GM23338 (cell line): Measurements from ENCODE around the gene SERPINA7. TPM values are rescaled to one million over a fixed set of nuclear protein-coding genes. Genes with fewer than 3 reads are reported as not detected.

ENCODE experiments used
- ATAC-seq: fragments of 200-7000 bp; cut with Tn5 transposase; 3 replicates; pipeline ENCODE4 v1.9.1; 2020
- DNase-seq: peaks from one replicate; pipeline ENCODE4 v3.0.0-alpha.2; 2015; ENCODE audit warnings: low spot score
- H2AFZ ChIP-seq: fragments of 200-600 bp; sonication (generic); 2 replicates; pipeline ENCODE4 v1.8.0; 2016; ENCODE audit warnings: antibody characterized with exemption, mild to moderate bottlenecking, moderate library complexity
- H3F3A ChIP-seq: fragments of 200-600 bp; sonication (generic); replicated peaks from 2 replicates; pipeline ENCODE4 v1.8.0; 2017; ENCODE audit warnings: antibody characterized with exemption, mixed run types, low read depth
- H3K27ac ChIP-seq: fragments of 200-600 bp; sonication (generic); 2 replicates; pipeline ENCODE4 v1.6.1; 2016; ENCODE audit warnings: low read depth
- H3K27me3 ChIP-seq: fragments of 200-600 bp; sonication (generic); 2 replicates; pipeline ENCODE4 v1.8.0; 2016; ENCODE audit warnings: mild to moderate bottlenecking, mixed run types, moderate library complexity; ENCODE audit not compliant: insufficient read depth
- H3K36me3 ChIP-seq: fragments of 200-600 bp; sonication (generic); 2 replicates; pipeline ENCODE4 v1.8.0; 2016; ENCODE audit warnings: mild to moderate bottlenecking; ENCODE audit not compliant: insufficient read depth
- H3K4me1 ChIP-seq: fragments of 200-600 bp; sonication (generic); 2 replicates; pipeline ENCODE4 v1.8.0; 2016; ENCODE audit warnings: mild to moderate bottlenecking, moderate library complexity; ENCODE audit not compliant: insufficient read depth
- H3K4me2 ChIP-seq: fragments of 200-600 bp; sonication (generic); 2 replicates; pipeline ENCODE4 v1.7.1; 2017; ENCODE audit warnings: mixed run types
- H3K4me3 ChIP-seq: fragments of 200-600 bp; sonication (generic); 2 replicates; pipeline ENCODE4 v1.6.1; 2016; ENCODE audit warnings: mixed run types
- H3K79me2 ChIP-seq: fragments of 200-600 bp; sonication (generic); replicated peaks from 2 replicates; pipeline ENCODE4 v1.8.0; 2017; ENCODE audit warnings: mild to moderate bottlenecking; ENCODE audit not compliant: insufficient read depth
- H3K9me2 ChIP-seq: fragments of 200-600 bp; sonication (generic); 2 replicates; pipeline ENCODE4 v1.8.0; 2017; ENCODE audit not compliant: insufficient read depth
- H4K20me1 ChIP-seq: fragments of 200-600 bp; sonication (generic); replicated peaks from 2 replicates; pipeline ENCODE4 v1.8.0; 2017; ENCODE audit warnings: mild to moderate bottlenecking; ENCODE audit not compliant: insufficient read depth
- H3K27ac Mint-ChIP-seq: 2 replicates; pipeline ENCODE4 v1.8.0; 2020; ENCODE audit warnings: inconsistent platforms, mild to moderate bottlenecking, moderate library complexity, mixed read lengths
- H3K27me3 Mint-ChIP-seq: 3 replicates; pipeline ENCODE4 v1.8.0; 2022; ENCODE audit warnings: low read depth, mild to moderate bottlenecking, moderate library complexity, mixed read lengths, inconsistent platforms; ENCODE audit not compliant: insufficient read depth, poor library complexity
- H3K36me3 Mint-ChIP-seq: 3 replicates; pipeline ENCODE4 v1.8.0; 2021; ENCODE audit warnings: low read depth, mild to moderate bottlenecking, inconsistent platforms, moderate library complexity, mixed read lengths
- H3K4me1 Mint-ChIP-seq: 3 replicates; pipeline ENCODE4 v1.8.0; 2020; ENCODE audit warnings: mild to moderate bottlenecking, inconsistent platforms, mixed read lengths
- H3K4me3 Mint-ChIP-seq: 3 replicates; pipeline ENCODE4 v1.8.0; 2021; ENCODE audit warnings: moderate library complexity, mild to moderate bottlenecking, inconsistent platforms, mixed read lengths
- H3K9me3 Mint-ChIP-seq: 3 replicates; pipeline ENCODE4 v1.8.0; 2020; ENCODE audit warnings: moderate library complexity, mild to moderate bottlenecking, inconsistent platforms, mixed read lengths
- CREB1 ChIP-seq: fragments of 250-450 bp; sonication (Bioruptor Pico); IDR thresholded peaks from 2 replicates; pipeline ENCODE4 v1.5.0; 2020; ENCODE audit warnings: low read depth, mild to moderate bottlenecking, moderate library complexity
- EZH2 ChIP-seq: fragments of 200-600 bp; sonication (generic); IDR thresholded peaks from one replicate; pipeline ENCODE4 v1.8.0; 2017; ENCODE audit warnings: antibody characterized with exemption, mild to moderate bottlenecking, low read depth; ENCODE audit not compliant: unreplicated experiment
- EZH2phosphoT487 ChIP-seq: fragments of 200-600 bp; sonication (generic); IDR thresholded peaks from one replicate; pipeline ENCODE4 v1.8.1; 2018; ENCODE audit warnings: antibody characterized with exemption; ENCODE audit not compliant: unreplicated experiment
- JUNB ChIP-seq: IDR thresholded peaks from one replicate; pipeline ENCODE4 v1.6.1; 2016; ENCODE audit warnings: antibody characterized with exemption; ENCODE audit not compliant: unreplicated experiment
- NANOG ChIP-seq: IDR thresholded peaks from 2 replicates; pipeline ENCODE4 v1.6.1; 2016; ENCODE audit warnings: antibody characterized with exemption, borderline replicate concordance
- POLR2AphosphoS5 ChIP-seq: IDR thresholded peaks from 2 replicates; pipeline ENCODE4 v1.6.1; 2016; ENCODE audit warnings: antibody characterized with exemption, low read depth
- REST ChIP-seq: IDR thresholded peaks from one replicate; pipeline ENCODE4 v1.6.1; 2018; ENCODE audit warnings: antibody characterized with exemption; ENCODE audit not compliant: unreplicated experiment
- STAT1 ChIP-seq: IDR thresholded peaks from one replicate; pipeline ENCODE4 v1.6.1; 2016; ENCODE audit warnings: antibody characterized with exemption; ENCODE audit not compliant: unreplicated experiment
- ZNF114 ChIP-seq: fragments of 250-450 bp; sonication (Bioruptor Pico); IDR thresholded peaks from 2 replicates; pipeline ENCODE4 v1.5.0; 2020; ENCODE audit warnings: mild to moderate bottlenecking, moderate library complexity
- ZNF331 ChIP-seq: fragments of 250-450 bp; sonication (Bioruptor Pico); IDR thresholded peaks from 2 replicates; pipeline ENCODE4 v1.5.0; 2020; ENCODE audit warnings: low read depth, mild to moderate bottlenecking, moderate library complexity
- polyA plus RNA-seq: library from polyadenylated mRNA; unstranded; fragments of >200 nt; fragmentation: Nextera tagmentation; extraction: Ambion mirVana; gene quantifications from 2 replicates; pipeline ENCODE4 v1.2.1, GENCODE V29; 2016
- total RNA-seq: library from RNA; depleted of rRNA; stranded (reverse); fragments of >200 nt; shearing (Covaris generic); gene quantifications from 2 replicates; pipeline ENCODE4 v1.2.3, GENCODE V29; 2014
- TF ChIP-seq, protein P1 (sequence below): fragments of 250-450 bp; sonication (Bioruptor Pico); IDR thresholded peaks from 2 replicates; pipeline ENCODE4 v1.5.0; 2020; ENCODE audit warnings: mild to moderate bottlenecking, moderate library complexity
- TF ChIP-seq, protein P2 (sequence below): IDR thresholded peaks from 2 replicates; pipeline ENCODE4 v1.6.1; 2016; ENCODE audit warnings: antibody characterized with exemption
- TF ChIP-seq, protein P3 (sequence below), 2 experiments: fragments of 200-600 bp in 1 of 2; sonication (generic) in 1 of 2; conservative IDR thresholded peaks; 2 replicates each; pipeline versions ENCODE4 v1.5.1 to v1.6.1; 2016 to 2017; ENCODE audit warnings: antibody characterized with exemption in 2 of 2, low read depth in 2 of 2, mild to moderate bottlenecking in 2 of 2, moderate library complexity in 1 of 2

SERPINA7 gene
- total and polyA plus RNA-seq, 2 experiments from 2014 or later: not detected

- H3K36me3 Mint-ChIP-seq: peaks cover 4% of the 10 kb centered on the region; the same call in 2 of the 3 replicates
- no peaks in the 10 kb centered on the region for H3K79me2 ChIP-seq
- no peak overlapping the region for H3K27ac ChIP-seq
- H3K4me3 ChIP-seq: no peak overlapping the region
- peaks cover 33% of the 10 kb centered on the region for H3K9me3 Mint-ChIP-seq
- TF ChIP-seq JUNB (no peak), REST (no peak), EZH2phosphoT487 (no peak), POLR2AphosphoS5 (no peak), STAT1 (no peak), NANOG (no peak), ZNF114 (CRISPR knock-in tag) (no peak), ZNF331 (CRISPR knock-in tag) (no peak), EZH2 (no peak), CREB1 (CRISPR knock-in tag) (no peak)
- TF ChIP-seq, protein P1, sequence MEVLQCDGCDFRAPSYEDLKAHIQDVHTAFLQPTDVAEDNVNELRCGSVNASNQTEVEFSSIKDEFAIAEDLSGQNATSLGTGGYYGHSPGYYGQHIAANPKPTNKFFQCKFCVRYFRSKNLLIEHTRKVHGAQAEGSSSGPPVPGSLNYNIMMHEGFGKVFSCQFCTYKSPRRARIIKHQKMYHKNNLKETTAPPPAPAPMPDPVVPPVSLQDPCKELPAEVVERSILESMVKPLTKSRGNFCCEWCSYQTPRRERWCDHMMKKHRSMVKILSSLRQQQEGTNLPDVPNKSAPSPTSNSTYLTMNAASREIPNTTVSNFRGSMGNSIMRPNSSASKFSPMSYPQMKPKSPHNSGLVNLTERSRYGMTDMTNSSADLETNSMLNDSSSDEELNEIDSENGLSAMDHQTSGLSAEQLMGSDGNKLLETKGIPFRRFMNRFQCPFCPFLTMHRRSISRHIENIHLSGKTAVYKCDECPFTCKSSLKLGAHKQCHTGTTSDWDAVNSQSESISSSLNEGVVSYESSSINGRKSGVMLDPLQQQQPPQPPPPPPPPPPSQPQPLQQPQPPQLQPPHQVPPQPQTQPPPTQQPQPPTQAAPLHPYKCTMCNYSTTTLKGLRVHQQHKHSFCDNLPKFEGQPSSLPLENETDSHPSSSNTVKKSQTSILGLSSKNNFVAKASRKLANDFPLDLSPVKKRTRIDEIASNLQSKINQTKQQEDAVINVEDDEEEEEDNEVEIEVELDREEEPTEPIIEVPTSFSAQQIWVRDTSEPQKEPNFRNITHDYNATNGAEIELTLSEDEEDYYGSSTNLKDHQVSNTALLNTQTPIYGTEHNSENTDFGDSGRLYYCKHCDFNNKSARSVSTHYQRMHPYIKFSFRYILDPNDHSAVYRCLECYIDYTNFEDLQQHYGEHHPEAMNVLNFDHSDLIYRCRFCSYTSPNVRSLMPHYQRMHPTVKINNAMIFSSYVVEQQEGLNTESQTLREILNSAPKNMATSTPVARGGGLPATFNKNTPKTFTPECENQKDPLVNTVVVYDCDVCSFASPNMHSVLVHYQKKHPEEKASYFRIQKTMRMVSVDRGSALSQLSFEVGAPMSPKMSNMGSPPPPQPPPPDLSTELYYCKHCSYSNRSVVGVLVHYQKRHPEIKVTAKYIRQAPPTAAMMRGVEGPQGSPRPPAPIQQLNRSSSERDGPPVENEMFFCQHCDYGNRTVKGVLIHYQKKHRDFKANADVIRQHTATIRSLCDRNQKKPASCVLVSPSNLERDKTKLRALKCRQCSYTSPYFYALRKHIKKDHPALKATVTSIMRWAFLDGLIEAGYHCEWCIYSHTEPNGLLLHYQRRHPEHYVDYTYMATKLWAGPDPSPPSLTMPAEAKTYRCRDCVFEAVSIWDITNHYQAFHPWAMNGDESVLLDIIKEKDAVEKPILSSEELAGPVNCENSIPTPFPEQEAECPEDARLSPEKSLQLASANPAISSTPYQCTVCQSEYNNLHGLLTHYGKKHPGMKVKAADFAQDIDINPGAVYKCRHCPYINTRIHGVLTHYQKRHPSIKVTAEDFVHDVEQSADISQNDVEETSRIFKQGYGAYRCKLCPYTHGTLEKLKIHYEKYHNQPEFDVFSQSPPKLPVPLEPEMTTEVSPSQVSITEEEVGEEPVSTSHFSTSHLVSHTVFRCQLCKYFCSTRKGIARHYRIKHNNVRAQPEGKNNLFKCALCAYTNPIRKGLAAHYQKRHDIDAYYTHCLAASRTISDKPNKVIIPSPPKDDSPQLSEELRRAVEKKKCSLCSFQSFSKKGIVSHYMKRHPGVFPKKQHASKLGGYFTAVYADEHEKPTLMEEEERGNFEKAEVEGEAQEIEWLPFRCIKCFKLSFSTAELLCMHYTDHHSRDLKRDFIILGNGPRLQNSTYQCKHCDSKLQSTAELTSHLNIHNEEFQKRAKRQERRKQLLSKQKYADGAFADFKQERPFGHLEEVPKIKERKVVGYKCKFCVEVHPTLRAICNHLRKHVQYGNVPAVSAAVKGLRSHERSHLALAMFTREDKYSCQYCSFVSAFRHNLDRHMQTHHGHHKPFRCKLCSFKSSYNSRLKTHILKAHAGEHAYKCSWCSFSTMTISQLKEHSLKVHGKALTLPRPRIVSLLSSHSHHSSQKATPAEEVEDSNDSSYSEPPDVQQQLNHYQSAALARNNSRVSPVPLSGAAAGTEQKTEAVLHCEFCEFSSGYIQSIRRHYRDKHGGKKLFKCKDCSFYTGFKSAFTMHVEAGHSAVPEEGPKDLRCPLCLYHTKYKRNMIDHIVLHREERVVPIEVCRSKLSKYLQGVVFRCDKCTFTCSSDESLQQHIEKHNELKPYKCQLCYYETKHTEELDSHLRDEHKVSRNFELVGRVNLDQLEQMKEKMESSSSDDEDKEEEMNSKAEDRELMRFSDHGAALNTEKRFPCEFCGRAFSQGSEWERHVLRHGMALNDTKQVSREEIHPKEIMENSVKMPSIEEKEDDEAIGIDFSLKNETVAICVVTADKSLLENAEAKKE (CRISPR knock-in tag): no peak
- TF ChIP-seq, protein P2, sequence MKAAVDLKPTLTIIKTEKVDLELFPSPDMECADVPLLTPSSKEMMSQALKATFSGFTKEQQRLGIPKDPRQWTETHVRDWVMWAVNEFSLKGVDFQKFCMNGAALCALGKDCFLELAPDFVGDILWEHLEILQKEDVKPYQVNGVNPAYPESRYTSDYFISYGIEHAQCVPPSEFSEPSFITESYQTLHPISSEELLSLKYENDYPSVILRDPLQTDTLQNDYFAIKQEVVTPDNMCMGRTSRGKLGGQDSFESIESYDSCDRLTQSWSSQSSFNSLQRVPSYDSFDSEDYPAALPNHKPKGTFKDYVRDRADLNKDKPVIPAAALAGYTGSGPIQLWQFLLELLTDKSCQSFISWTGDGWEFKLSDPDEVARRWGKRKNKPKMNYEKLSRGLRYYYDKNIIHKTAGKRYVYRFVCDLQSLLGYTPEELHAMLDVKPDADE: no peak
- TF ChIP-seq, protein P3, sequence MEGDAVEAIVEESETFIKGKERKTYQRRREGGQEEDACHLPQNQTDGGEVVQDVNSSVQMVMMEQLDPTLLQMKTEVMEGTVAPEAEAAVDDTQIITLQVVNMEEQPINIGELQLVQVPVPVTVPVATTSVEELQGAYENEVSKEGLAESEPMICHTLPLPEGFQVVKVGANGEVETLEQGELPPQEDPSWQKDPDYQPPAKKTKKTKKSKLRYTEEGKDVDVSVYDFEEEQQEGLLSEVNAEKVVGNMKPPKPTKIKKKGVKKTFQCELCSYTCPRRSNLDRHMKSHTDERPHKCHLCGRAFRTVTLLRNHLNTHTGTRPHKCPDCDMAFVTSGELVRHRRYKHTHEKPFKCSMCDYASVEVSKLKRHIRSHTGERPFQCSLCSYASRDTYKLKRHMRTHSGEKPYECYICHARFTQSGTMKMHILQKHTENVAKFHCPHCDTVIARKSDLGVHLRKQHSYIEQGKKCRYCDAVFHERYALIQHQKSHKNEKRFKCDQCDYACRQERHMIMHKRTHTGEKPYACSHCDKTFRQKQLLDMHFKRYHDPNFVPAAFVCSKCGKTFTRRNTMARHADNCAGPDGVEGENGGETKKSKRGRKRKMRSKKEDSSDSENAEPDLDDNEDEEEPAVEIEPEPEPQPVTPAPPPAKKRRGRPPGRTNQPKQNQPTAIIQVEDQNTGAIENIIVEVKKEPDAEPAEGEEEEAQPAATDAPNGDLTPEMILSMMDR (conservative IDR thresholded peaks at IDR 0.05; ENCODE audit: low read depth in 2 of 2): no peak
- H3K4me3 Mint-ChIP-seq: no peak overlapping the region
- H3K4me2 ChIP-seq: no peak overlapping the region
- H3K27me3 ChIP-seq: no peaks in the 10 kb centered on the region
- no peaks in the 10 kb centered on the region for H3K4me1 ChIP-seq
- H4K20me1 ChIP-seq: no peaks in the 10 kb centered on the region
- ATAC-seq (no peak), DNase-seq (no peak)
- H3K4me1 Mint-ChIP-seq: no peaks in the 10 kb centered on the region
- no peaks in the 10 kb centered on the region for H3K9me2 ChIP-seq
- H3F3A ChIP-seq: no peaks in the 10 kb centered on the region
- no peak overlapping the region for H3K27ac Mint-ChIP-seq
- H3K36me3 ChIP-seq: no peaks in the 10 kb centered on the region
- no peaks in the 10 kb centered on the region for H3K27me3 Mint-ChIP-seq
- H2AFZ ChIP-seq: no peak overlapping the region
Measured at GRCh38 chrX:106014119-106014775, 24.3 kb downstream of the SERPINA7 start.
